UCSD-AML1 (cell line): ENCODE results near the gene FAM222A.

Source experiments
- DNase-seq: peaks from one replicate; lab custom pipeline; 2025; ENCODE audit not compliant: unreplicated experiment; lab: John Stamatoyannopoulos, UW

FAM222A gene

GRCh38 chr12:109758426-109759420 is 45.1 kb downstream of the FAM222A start:
- DNase-seq = no peak

DNA sequence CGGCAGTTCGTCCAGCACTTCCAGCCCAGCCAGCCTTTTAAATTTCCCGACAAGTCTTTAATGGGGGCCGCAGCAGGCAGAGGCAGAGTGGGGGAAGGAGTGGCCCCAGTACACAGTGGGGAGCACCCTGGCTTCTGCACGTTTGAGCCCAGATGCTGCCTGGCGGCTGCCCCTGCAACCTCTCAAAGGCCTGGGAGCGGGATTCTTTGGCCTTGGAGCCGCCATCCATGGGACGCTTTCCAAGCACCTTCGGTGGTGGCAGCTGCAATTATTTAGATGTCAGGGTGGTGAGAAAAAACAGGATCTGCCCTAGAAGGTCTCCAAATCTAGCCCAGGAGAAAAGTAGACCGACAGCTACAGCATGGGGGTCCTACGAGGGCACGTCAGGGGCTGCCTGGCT is 46.0 kb downstream of the FAM222A start:
- DNase-seq = no peak

DNA sequence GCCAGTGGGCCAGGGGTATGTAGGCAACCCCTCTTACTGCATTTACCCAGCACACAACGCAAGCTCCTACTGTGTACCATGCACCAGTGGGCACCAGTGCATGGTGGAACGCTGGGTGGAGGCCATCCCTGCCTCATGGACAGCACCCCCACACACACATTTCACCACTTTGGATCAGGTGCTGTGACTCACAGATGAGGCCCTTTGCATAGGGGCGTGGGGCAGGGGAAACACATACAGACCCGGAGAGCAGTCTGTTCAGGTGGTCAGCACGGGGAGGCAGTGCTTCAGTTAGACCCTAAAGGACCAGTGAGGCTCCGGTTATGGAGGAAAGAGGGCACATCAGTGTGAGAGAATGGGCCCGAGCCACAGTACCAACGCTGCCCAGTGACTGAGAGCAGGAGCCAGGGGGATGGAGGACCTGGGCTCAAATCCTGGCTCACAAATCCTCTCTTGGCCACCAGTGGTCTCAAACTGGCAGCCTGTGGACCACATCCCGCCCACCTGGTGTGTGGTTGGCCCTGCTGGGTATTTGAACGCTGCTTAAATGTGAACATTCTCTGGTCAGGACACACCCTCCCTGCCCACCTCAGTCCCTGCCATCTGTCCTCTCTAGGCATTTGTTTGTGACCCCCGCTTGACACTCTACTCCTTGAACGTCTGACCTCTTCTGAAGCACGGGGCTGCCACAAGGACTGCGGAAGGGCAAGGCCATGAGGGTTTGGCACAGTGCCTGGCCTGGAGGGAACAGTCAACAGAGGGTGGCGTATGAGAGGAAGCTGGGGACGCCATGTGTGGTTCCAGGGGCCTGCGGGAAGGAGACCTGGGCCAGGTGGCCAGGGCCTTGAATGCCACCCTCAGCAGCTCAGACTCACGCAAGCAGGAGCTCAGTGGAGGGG is 46.7 kb downstream of the FAM222A start:
- no peak for DNase-seq

DNA sequence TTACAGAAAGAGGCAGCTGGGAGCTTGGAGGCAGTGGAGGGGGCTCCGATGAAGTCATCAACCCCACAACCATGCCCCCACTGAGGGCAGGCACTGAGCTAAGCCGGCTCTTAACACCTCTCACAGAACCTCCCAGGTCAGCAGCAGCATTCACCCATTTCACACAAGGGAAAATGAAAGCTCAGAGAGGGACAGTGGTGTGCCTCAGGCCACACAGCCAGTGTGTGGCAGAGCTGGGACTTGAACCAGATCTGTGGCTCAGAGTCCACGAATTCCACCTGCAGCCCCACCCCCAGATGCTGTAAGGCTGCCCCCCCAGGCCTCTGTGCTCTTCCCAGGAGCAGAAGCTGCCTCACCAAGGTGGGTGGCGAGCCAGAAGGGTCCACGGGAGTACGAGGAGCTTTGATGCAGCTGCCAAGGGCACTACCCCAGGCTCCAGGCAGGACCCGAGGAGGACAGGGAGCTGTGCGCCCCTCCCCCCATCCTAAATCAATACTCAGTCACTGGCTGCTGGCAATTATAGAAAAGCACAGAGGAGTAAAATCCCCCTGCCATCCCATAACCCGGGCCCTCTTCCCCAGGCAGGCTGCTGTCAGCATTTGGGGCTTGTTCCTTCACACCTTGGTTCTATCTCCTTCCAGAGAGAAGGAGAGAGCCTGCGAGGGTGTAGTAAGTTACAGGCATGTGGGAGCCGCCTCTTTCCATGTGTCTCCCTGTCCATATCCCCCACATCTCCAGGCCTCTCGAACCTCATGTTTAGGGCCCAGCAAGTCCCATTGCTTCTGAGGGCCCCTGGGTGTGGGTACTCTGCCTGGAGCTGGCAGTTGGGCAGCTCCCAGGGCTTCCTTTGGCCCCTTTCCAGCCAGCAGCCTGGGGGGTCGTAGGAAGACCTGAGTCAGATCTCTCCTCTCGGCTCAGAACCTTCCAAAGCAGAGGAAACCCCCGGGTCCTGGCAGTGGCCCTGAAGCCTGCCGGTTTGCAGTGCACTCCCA is 47.6 kb downstream of the FAM222A start:
- DNase-seq = no peak

DNA sequence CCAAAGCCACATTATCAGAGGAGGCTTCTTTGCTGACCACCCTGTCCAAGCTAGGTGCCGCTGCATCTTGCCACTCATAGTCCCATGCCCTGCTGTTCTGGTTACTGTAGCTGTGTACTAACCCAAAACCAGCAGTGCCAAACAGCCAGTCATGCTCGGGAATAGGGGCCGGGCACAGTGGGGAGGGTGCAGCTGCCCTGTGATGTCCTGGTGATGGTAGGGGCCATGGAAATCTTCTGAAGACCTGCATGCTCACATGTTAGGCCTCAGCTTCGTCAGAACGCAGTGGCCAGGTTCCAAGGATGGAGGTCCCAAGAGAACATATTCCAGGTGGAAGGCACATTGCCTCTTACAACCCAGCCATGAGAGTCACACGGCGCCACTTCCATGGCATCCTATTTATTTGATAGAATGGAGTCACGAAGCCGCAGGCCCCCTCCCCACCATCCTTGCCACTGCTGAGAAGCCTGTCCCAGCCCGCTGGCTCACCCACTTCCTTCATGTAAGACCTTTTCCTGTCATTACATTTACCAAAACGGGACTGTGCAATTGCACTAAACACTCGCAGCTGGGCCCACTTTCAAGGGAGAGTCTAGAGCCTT is 48.5 kb downstream of the FAM222A start:
- no peak for DNase-seq

DNA sequence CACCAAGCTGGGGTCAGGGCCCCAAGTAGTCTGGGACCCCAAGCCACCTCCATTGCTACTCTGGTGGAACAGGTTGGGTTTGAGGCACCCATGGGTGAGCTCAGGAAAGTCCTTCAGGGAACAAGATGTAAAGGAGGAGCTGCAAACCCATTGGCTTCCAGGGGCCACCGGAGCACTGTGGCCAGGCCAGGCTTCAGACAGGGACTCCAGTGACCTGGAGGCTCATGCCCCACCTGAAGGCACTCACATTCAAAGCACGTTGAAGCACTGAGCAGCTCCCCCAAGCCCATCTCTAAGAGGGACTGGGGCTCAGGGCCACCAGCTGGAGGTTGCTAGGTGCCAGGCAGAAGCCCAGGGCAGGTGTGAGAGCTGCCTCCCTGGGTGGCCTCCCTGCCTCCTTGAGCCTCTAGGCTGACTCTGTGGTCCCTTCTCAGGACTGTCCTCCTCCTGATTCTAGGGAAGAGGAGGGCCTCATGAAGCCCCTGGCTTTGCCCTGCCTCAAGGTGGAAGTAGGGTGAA is 49.1 kb downstream of the FAM222A start:
- DNase-seq = no peak

DNA sequence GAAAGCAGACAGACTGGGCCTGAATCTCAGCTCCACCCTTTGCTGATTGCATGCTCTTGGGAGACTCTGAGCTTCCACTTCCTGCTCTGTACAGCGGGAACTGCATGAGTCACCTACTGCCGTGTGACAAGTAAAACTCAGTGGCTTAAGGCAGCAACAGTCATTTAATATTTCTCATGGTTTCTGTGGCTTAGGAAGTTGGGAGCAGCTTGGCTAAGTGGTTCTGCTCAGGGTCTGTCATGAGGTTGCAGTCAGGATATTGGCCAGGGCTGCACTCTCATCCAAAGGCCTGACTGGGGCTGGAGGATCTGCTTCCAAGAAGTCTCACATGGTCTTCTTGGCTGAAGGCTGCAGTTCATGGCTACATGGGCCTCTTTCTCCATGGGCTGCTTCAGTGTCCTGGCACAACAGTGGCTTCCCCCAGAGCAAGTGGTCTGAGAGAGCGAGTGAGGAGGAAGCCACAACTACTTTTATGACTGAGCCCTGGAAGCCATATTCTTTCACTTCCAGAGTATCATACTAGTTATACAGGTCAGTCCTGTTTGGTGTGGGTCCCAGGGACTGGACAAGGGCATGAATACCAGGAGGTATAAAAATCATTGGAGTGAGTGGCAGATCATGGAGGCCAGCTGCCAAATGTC is 49.7 kb downstream of the FAM222A start:
- no peak for DNase-seq

DNA sequence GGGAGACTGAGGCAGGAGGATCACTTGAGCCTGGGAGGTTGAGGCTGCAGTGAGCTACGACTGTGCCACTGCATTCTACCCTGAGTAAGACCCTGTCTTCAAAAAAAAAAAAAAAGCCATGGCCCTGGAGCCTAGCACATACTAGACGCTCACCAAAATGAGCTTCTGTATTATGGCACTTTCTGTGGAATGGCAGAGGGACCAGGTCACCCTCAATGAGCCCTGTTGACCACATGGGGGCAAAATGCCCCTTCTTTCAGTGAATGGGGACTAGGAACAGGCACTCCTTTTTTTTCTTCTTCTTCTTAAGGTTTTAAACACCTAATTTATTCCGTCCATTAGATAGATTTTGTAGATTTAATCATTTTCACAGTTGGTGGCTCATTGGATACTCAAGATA is 50.5 kb downstream of the FAM222A start:
- DNase-seq = no peak

DNA sequence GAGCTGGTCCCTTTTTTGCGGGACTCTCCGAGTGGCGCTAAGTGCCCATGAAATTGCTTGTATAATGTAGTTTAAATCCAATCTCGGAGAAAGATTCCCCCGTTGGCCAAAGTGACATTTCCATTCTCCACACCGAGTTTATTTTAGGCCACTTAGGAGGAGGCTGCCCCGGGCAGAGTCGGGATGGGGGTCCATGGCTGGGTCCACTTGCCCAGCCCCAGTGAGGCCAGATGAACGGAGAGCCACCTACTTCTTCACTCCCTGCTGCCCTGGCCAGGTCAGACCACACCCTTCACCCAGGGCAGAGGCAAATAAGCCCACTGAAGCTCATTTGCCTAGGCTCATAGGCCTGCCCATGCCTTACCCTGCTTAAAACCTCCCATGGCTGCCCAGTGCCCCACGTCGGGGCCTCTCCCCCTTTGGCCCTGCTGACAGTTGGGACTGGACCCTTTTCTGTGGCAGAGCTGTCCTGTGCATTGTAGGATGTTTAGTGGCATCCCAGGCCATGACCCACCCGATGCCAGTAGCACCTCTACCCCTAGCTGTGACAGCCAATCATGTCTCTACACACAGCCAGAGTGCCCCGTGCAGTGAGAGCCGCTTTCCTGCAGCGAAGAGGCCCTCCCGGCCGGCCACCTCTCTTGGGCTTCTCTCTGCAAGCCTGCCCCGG is 51.3 kb downstream of the FAM222A start:
- DNase-seq = no peak

DNA sequence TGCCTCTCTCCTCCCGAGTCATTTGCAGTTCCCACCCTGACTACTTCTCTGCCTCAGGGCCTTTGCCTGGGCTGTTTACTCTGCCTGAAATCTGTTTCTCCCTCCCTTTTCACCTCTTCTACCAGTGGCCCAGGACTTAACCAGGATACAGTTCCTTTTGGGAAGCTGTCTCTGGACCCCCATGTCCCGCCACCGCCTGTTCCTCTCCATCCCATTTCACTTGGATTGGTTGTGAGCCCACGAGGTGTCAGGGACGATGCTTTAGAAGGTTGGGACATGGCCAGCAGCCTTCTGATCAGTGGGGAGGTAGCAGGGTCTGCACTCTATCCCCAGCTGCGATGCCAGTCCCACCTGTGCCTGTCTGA is 51.8 kb downstream of the FAM222A start:
- no peak for DNase-seq

DNA sequence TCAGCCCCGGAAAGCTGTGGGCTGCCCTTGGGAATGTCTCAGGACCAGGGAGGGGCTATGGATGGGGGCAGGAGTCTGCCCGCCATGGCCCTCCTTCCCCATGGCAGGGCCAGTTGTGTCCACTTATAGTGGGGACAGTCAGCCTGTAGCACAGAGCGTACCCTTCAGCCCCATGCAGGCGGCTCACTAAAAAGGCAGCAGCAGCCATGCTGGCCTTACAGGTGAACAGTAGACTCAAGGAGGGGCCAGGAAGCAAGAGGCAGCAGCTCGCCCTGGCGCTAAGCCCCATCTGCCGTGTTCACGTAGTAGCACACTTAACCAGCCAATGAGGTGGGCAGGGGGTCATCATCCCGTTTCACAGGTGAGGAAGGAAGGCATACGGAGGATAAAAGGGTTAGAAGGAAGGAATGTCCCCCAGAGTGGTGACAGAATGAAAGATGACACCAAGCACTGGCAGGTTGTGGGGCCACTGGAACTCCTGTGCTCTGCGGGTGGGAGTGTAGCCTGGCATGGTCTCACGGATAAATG is 52.7 kb downstream of the FAM222A start:
- no peak for DNase-seq

DNA sequence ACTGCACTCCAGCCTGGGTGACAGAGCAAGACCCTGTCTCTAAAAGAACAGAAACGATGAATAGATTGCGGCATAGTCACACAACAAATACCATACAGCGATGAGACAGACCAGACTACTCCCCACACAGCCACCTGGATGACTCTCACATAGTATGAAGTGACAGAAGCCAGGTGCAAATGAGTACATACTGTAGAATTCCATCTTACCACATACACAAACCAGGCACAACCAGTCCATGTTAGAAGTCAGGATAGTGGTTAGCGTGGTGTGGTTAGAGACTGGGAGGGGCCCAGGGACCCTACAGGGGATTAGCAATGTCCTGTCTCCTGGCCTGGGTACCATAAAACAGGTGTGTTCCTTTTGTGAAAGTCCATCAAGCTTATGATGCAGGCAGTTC is 53.8 kb downstream of the FAM222A start:
- no peak for DNase-seq

- DNase-seq = no peak
These were observed 54.6 kb downstream of the FAM222A start for GRCh38 chr12:109767991-109768900.

DNA sequence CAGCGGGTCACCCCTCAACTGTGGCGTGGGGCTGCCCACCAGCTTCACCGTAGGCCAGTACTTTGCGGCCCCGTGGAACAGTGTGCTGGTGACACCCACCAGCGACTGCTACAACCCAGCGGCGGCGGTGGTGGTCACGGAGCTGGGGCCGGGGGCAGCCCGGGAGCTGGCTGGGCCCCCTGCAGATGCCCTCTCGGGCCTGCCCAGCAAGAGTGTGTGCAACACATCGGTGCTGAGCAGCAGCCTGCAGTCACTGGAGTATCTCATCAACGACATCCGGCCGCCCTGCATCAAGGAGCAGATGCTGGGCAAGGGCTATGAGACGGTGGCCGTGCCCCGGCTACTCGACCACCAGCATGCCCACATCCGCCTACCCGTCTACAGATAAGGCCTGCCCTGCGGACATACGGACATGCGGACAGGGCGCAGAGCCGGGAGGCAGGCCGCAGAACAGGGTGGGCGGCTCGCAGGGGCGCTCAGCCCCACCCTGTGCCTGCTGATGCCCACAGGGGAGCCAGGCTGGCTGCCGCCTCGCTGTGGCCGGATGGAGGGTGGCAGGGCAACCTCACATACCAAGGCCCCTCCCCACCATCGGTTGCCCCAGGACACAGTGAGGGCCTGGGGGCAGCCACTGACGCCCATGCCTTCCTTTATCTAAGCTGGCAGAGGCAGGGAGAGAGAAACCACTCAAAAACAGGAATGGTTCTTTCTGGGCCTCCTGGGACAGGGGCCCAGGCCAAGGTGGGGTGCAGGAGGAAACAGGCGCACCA is 55.5 kb downstream of the FAM222A start:
- DNase-seq = no peak

GRCh38 chr12:109770104-109770860 is 56.7 kb downstream of the FAM222A start:
- no peak for DNase-seq
